Smooth muscle cell of the brain vasculature (primary cell): ENCODE results near the gene USP32.
"Not testable (repeated sequence)": the region's sequence is repeated elsewhere in the genome, so short reads cannot be mapped to it uniquely, and the experiment has no call there.

Experiments used
- DNase-seq: peaks from one replicate; pipeline ENCODE4 v3.0.0-alpha.2; 2012; ENCODE audit warnings: low read depth, low spot score

USP32 gene

GRCh38 chr17:60332574-60332973 is 59.4 kb downstream of the USP32 start:
- no peak for DNase-seq

GRCh38 chr17:60330731-60331130 is 61.2 kb downstream of the USP32 start:
- DNase-seq: no peak

- DNase-seq: no peak
Measured at GRCh38 chr17:60328679-60329078, 63.3 kb downstream of the USP32 start.

- no peak for DNase-seq
Measured at GRCh38 chr17:60327901-60328273, 64.0 kb downstream of the USP32 start.

- DNase-seq: no peak
Measured at GRCh38 chr17:60327134-60327900, 64.6 kb downstream of the USP32 start.

GRCh38 chr17:60326702-60327101 is 65.2 kb downstream of the USP32 start:
- DNase-seq: no peak

- DNase-seq: no peak
Measured at GRCh38 chr17:60325730-60326524, 66.0 kb downstream of the USP32 start.

- no peak for DNase-seq
Measured at GRCh38 chr17:60323754-60324153, 68.2 kb downstream of the USP32 start.

GRCh38 chr17:60322056-60322387 is 69.9 kb downstream of the USP32 start:
- no peak for DNase-seq

GRCh38 chr17:60321336-60322055 is 70.4 kb downstream of the USP32 start:
- DNase-seq: no peak

GRCh38 chr17:60318830-60319229 is 73.1 kb downstream of the USP32 start:
- DNase-seq: no peak

- DNase-seq: no peak
Measured at GRCh38 chr17:60318326-60318725, 73.6 kb downstream of the USP32 start.

GRCh38 chr17:60315650-60316049 is 76.3 kb downstream of the USP32 start:
- no peak for DNase-seq

GRCh38 chr17:60314900-60315299 is 77.0 kb downstream of the USP32 start:
- not testable (repeated sequence) for DNase-seq

- DNase-seq: no peak
Measured at GRCh38 chr17:60314423-60314822, 77.5 kb downstream of the USP32 start.

- DNase-seq: no peak
Measured at GRCh38 chr17:60311936-60312335, 80.0 kb downstream of the USP32 start.

GRCh38 chr17:60311186-60311585 is 80.7 kb downstream of the USP32 start:
- no peak for DNase-seq

- no peak for DNase-seq
Measured at GRCh38 chr17:60305141-60305540, 86.8 kb downstream of the USP32 start.

GRCh38 chr17:60304502-60304901 is 87.4 kb downstream of the USP32 start:
- no peak for DNase-seq

GRCh38 chr17:60303406-60304099 is 88.4 kb downstream of the USP32 start:
- DNase-seq: no peak

GRCh38 chr17:60301649-60302048 is 90.3 kb downstream of the USP32 start:
- no peak for DNase-seq

- no peak for DNase-seq
Measured at GRCh38 chr17:60300949-60301348, 91.0 kb downstream of the USP32 start.
